Measurements from ENCODE around the gene ZDHHC24.
"Not testable (repeated sequence)": the region's sequence is repeated elsewhere in the genome, so short reads cannot be mapped to it uniquely, and the experiment has no call there.

ZDHHC24 gene

GRCh38 chr11:66542362-66542761 lies 3.5 kb downstream of the ZDHHC24 start:
- no peak for TF ChIP-seq TOX (CRISPR knock-in tag; IDR thresholded peaks at IDR 0.05; ENCODE audit: borderline replicate concordance)
- no peak for TF ChIP-seq TCF4 (CRISPR knock-in tag; IDR thresholded peaks at IDR 0.05; ENCODE audit: borderline replicate concordance)
- no peak for TF ChIP-seq RARB (CRISPR knock-in tag; IDR thresholded peaks at IDR 0.05)
- TF ChIP-seq CSDC2 (CRISPR knock-in tag; IDR thresholded peaks at IDR 0.05) = no peak
- TF ChIP-seq ZFP3 (CRISPR knock-in tag; IDR thresholded peaks at IDR 0.05) = no peak
- TF ChIP-seq ZNF70 (CRISPR knock-in tag; IDR thresholded peaks at IDR 0.05) = no peak
- no peak for TF ChIP-seq GLIS3 (CRISPR knock-in tag; IDR thresholded peaks at IDR 0.05)
- no peak for TF ChIP-seq ESRRG (CRISPR knock-in tag; IDR thresholded peaks at IDR 0.05)

GRCh38 chr11:66541892-66542291 lies 4.0 kb downstream of the ZDHHC24 start:
- TF ChIP-seq ARNTL (CRISPR knock-in tag; IDR thresholded peaks at IDR 0.05; ENCODE audit: borderline replicate concordance, low read depth) = no peak
- no peak for TF ChIP-seq ESRRG (CRISPR knock-in tag; IDR thresholded peaks at IDR 0.05)
- TF ChIP-seq BACH2 (CRISPR knock-in tag; IDR thresholded peaks at IDR 0.05; ENCODE audit: borderline replicate concordance) = no peak
- no peak for TF ChIP-seq ZNF70 (CRISPR knock-in tag; IDR thresholded peaks at IDR 0.05)
- TF ChIP-seq PATZ1 (CRISPR knock-in tag; IDR thresholded peaks at IDR 0.05; ENCODE audit: borderline replicate concordance) = no peak
- TF ChIP-seq, protein P1, sequence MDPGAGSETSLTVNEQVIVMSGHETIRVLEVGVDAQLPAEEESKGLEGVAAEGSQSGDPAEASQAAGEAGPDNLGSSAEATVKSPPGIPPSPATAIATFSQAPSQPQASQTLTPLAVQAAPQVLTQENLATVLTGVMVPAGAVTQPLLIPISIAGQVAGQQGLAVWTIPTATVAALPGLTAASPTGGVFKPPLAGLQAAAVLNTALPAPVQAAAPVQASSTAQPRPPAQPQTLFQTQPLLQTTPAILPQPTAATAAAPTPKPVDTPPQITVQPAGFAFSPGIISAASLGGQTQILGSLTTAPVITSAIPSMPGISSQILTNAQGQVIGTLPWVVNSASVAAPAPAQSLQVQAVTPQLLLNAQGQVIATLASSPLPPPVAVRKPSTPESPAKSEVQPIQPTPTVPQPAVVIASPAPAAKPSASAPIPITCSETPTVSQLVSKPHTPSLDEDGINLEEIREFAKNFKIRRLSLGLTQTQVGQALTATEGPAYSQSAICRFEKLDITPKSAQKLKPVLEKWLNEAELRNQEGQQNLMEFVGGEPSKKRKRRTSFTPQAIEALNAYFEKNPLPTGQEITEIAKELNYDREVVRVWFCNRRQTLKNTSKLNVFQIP (CRISPR knock-in tag; IDR thresholded peaks at IDR 0.05; ENCODE audit: borderline replicate concordance, low read depth) = no peak
- TF ChIP-seq, protein P2, sequence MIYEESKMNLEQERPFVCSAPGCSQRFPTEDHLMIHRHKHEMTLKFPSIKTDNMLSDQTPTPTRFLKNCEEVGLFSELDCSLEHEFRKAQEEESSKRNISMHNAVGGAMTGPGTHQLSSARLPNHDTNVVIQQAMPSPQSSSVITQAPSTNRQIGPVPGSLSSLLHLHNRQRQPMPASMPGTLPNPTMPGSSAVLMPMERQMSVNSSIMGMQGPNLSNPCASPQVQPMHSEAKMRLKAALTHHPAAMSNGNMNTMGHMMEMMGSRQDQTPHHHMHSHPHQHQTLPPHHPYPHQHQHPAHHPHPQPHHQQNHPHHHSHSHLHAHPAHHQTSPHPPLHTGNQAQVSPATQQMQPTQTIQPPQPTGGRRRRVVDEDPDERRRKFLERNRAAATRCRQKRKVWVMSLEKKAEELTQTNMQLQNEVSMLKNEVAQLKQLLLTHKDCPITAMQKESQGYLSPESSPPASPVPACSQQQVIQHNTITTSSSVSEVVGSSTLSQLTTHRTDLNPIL (CRISPR knock-in tag; IDR thresholded peaks at IDR 0.05; ENCODE audit: low read depth) = no peak
- no peak for TF ChIP-seq OSR1 (CRISPR knock-in tag; IDR thresholded peaks at IDR 0.05)
- TF ChIP-seq ZFP3 (CRISPR knock-in tag; IDR thresholded peaks at IDR 0.05) = no peak
- no peak for TF ChIP-seq ISL1 (CRISPR knock-in tag; IDR thresholded peaks at IDR 0.05)
- no peak for TF ChIP-seq RARB (CRISPR knock-in tag; IDR thresholded peaks at IDR 0.05)
- no peak for TF ChIP-seq TCF4 (CRISPR knock-in tag; IDR thresholded peaks at IDR 0.05; ENCODE audit: borderline replicate concordance)
- no peak for TF ChIP-seq GLIS3 (CRISPR knock-in tag; IDR thresholded peaks at IDR 0.05)
- TF ChIP-seq SNAI2 (CRISPR knock-in tag; IDR thresholded peaks at IDR 0.05) = no peak
- TF ChIP-seq CSRNP3 (CRISPR knock-in tag; IDR thresholded peaks at IDR 0.05) = no peak
- TF ChIP-seq ZFP30 (CRISPR knock-in tag; IDR thresholded peaks at IDR 0.05) = no peak
- TF ChIP-seq ZC3H10 (CRISPR knock-in tag; IDR thresholded peaks at IDR 0.05) = no peak
- no peak for TF ChIP-seq ZNF8 (CRISPR knock-in tag; IDR thresholded peaks at IDR 0.05)
- no peak for TF ChIP-seq ZNF565 (CRISPR knock-in tag; conservative IDR thresholded peaks at IDR 0.05; ENCODE audit: low read depth)
- no peak for ATAC-seq

More at GRCh38 chr11:66542362-66542761, 3.5 kb downstream of the ZDHHC24 start:
- no peak for ATAC-seq

DNA sequence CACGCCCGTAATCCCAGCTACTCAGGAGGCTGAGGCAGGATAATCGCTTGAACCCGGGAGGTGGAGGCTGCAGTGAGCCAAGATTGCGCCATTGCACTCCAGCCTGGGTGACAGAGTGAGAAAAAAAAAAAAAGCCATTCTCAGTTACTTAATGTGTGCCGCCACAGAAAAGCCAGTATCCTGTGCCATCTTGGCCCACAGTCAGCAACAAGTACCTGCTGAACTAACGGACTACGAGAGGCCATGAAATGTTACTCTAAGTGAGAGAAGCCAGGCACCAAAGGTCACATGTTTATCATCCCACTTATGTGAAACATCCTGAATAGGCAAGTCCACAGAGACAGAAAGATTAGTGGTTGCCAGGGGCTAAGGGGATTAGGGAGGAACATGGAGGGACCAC lies 5.2 kb downstream of the ZDHHC24 start:
- not testable (repeated sequence) for ATAC-seq

GRCh38 chr11:66539870-66540213 lies 6.0 kb downstream of the ZDHHC24 start:
- TF ChIP-seq ZNF565 (CRISPR knock-in tag; conservative IDR thresholded peaks at IDR 0.05; ENCODE audit: low read depth) (no peak), ISL1 (CRISPR knock-in tag; IDR thresholded peaks at IDR 0.05) (no peak), TCF4 (CRISPR knock-in tag; IDR thresholded peaks at IDR 0.05; ENCODE audit: borderline replicate concordance) (no peak), ZFP30 (CRISPR knock-in tag; IDR thresholded peaks at IDR 0.05) (no peak), ARNTL (CRISPR knock-in tag; IDR thresholded peaks at IDR 0.05; ENCODE audit: borderline replicate concordance, low read depth) (no peak), ESRRG (CRISPR knock-in tag; IDR thresholded peaks at IDR 0.05) (no peak), ZFP3 (CRISPR knock-in tag; IDR thresholded peaks at IDR 0.05) (no peak), OSR1 (CRISPR knock-in tag; IDR thresholded peaks at IDR 0.05) (no peak), SNAI2 (CRISPR knock-in tag; IDR thresholded peaks at IDR 0.05) (no peak), RARB (CRISPR knock-in tag; IDR thresholded peaks at IDR 0.05) (no peak), PPARA (CRISPR knock-in tag; IDR thresholded peaks at IDR 0.05; ENCODE audit: borderline replicate concordance) (no peak), ZNF8 (CRISPR knock-in tag; IDR thresholded peaks at IDR 0.05) (no peak)
- TF ChIP-seq, protein P1 (CRISPR knock-in tag; IDR thresholded peaks at IDR 0.05; ENCODE audit: borderline replicate concordance, low read depth) = no peak
- TF ChIP-seq, protein P2 (CRISPR knock-in tag; IDR thresholded peaks at IDR 0.05; ENCODE audit: low read depth) = no peak
- no peak for ATAC-seq

Measured in SK-N-SH treated with all-trans-retinoic acid at 6 μM for 48 hours (cell line).